ENCODE measurements around the gene TOB1. TPM values are rescaled to one million over a fixed set of nuclear protein-coding genes. Genes with fewer than 3 reads are reported as not detected.
"Not testable (repeated sequence)": the region's sequence is repeated elsewhere in the genome, so short reads cannot be mapped to it uniquely, and the experiment has no call there.

TOB1 gene
- polyA plus RNA-seq, 1 donor (not counting 4 experiments of a cell fraction or from before 2014, with no cell fraction given) = 64.4 TPM

DNA sequence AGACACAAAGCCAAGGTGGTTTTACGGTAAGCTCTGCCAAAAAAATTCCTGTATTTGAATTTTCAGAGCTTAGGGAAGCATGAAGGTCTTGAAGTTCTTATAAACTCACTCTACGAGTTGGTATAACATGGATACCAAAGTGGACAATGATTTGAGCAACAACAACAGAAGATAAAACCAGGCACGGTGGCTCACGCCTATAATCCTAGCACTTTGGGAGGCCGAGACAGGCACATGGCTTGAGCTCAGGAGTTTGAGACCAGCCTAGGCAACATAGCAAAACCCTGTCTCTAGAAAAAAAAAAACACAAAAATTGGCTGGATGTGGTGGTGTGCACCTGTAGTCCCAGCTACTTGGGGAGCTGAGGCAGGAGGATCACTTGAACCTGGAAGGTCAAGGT, 12.9 kb upstream of the TOB1 start:
- no peak for FAIRE-seq
- no peaks in the 10 kb centered on the region for H3K27me3 ChIP-seq (ENCODE audit: control insufficient read depth, extremely low read depth, insufficient read depth, low read length)
- dilution Hi-C loops (cut with MboI; ENCODE audit: extremely low pct_ligation_motif_present, low sequenced_read_pairs) = no loop called here
- no peak for TF ChIP-seq EZH2 (IDR thresholded peaks at IDR 0.05; ENCODE audit: low read length)
- TF ChIP-seq, protein P1, sequence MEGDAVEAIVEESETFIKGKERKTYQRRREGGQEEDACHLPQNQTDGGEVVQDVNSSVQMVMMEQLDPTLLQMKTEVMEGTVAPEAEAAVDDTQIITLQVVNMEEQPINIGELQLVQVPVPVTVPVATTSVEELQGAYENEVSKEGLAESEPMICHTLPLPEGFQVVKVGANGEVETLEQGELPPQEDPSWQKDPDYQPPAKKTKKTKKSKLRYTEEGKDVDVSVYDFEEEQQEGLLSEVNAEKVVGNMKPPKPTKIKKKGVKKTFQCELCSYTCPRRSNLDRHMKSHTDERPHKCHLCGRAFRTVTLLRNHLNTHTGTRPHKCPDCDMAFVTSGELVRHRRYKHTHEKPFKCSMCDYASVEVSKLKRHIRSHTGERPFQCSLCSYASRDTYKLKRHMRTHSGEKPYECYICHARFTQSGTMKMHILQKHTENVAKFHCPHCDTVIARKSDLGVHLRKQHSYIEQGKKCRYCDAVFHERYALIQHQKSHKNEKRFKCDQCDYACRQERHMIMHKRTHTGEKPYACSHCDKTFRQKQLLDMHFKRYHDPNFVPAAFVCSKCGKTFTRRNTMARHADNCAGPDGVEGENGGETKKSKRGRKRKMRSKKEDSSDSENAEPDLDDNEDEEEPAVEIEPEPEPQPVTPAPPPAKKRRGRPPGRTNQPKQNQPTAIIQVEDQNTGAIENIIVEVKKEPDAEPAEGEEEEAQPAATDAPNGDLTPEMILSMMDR (optimal IDR thresholded peaks at IDR 0.05 in 1 of 3, IDR thresholded peaks at IDR 0.05 in 1 of 3, conservative IDR thresholded peaks at IDR 0.05 in 1 of 3; ENCODE audit: extremely low read depth in 1 of 3, insufficient read depth in 2 of 3, low read length in 3 of 3) = no peak
- no peak overlapping the region for H3K27ac ChIP-seq (ENCODE audit: control insufficient read depth, insufficient read depth, low read length)
- H4K20me1 ChIP-seq (ENCODE audit: control insufficient read depth, extremely low read depth, insufficient read depth, low read length) = no peaks in the 10 kb centered on the region
- H3K4me2 ChIP-seq (ENCODE audit: control insufficient read depth, extremely low read depth, insufficient read depth, low read depth, low read length) = no peak overlapping the region
- DNase-seq (ENCODE audit: low read depth, low spot score) = no peak
- no peaks in the 10 kb centered on the region for H3K9me3 ChIP-seq (ENCODE audit: control insufficient read depth, low read depth, low read length)
- no peaks in the 10 kb centered on the region for H3K9me1 ChIP-seq (ENCODE audit: control insufficient read depth, extremely low read depth, insufficient read depth, low read length)
- no peak overlapping the region for H3K4me3 ChIP-seq (ENCODE audit: control insufficient read depth in 2 of 3, extremely low read depth in 1 of 3, insufficient read depth in 2 of 3, low read depth in 1 of 3, low read length in 3 of 3)
- no peaks in the 10 kb centered on the region for H3K79me2 ChIP-seq (ENCODE audit: control insufficient read depth, insufficient read depth, low read length)
- no peak overlapping the region for H2AFZ ChIP-seq (ENCODE audit: control insufficient read depth, low read length)
- no peak overlapping the region for H3K9ac ChIP-seq (ENCODE audit: control insufficient read depth, extremely low read depth, insufficient read depth, low read length)
- H3K36me3 ChIP-seq (ENCODE audit: control insufficient read depth in 2 of 2, extremely low read depth in 1 of 2, insufficient read depth in 2 of 2, low read length in 2 of 2) = no peaks in the 10 kb centered on the region
- H3K4me1 ChIP-seq (ENCODE audit: control insufficient read depth, extremely low read depth, insufficient read depth, low read length) = peaks cover 17% of the 10 kb centered on the region

DNA sequence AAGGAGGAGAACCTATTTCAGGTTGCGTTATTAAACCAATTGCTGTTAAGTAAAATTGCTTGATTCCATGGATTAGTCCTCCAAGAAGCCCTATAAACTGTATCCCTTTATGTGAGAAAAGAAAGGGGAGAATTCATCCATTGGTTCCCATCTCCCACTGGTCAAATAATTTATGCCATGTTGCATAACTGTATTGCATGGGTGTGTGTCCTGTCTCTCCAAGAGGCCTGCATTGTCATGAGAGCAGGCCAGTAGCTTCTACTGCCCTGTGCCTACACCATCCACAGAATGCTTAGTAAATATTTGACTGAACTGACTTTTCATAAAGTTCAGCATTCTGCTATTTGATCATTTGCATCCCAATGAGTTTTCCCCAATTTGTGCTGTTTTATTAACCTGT, 11.7 kb upstream of the TOB1 start:
- H3K4me1 ChIP-seq (ENCODE audit: control insufficient read depth, extremely low read depth, insufficient read depth, low read length) = peaks cover 12% of the 10 kb centered on the region
- no peak overlapping the region for H3K4me3 ChIP-seq (ENCODE audit: control insufficient read depth in 2 of 3, extremely low read depth in 1 of 3, insufficient read depth in 2 of 3, low read depth in 1 of 3, low read length in 3 of 3)
- H3K79me2 ChIP-seq (ENCODE audit: control insufficient read depth, insufficient read depth, low read length) = no peaks in the 10 kb centered on the region
- no peaks in the 10 kb centered on the region for H3K9me3 ChIP-seq (ENCODE audit: control insufficient read depth, low read depth, low read length)
- FAIRE-seq = no peak
- no peaks in the 10 kb centered on the region for H3K36me3 ChIP-seq (ENCODE audit: control insufficient read depth in 2 of 2, extremely low read depth in 1 of 2, insufficient read depth in 2 of 2, low read length in 2 of 2)
- H2AFZ ChIP-seq (ENCODE audit: control insufficient read depth, low read length) = no peak overlapping the region
- H3K9me1 ChIP-seq (ENCODE audit: control insufficient read depth, extremely low read depth, insufficient read depth, low read length) = no peaks in the 10 kb centered on the region
- dilution Hi-C loops (cut with MboI; ENCODE audit: extremely low pct_ligation_motif_present, low sequenced_read_pairs) = no loop called here
- no peak overlapping the region for H3K4me2 ChIP-seq (ENCODE audit: control insufficient read depth, extremely low read depth, insufficient read depth, low read depth, low read length)
- no peaks in the 10 kb centered on the region for H4K20me1 ChIP-seq (ENCODE audit: control insufficient read depth, extremely low read depth, insufficient read depth, low read length)
- TF ChIP-seq EZH2 (IDR thresholded peaks at IDR 0.05; ENCODE audit: low read length) = no peak
- TF ChIP-seq, protein P1 (optimal IDR thresholded peaks at IDR 0.05 in 1 of 3, IDR thresholded peaks at IDR 0.05 in 1 of 3, conservative IDR thresholded peaks at IDR 0.05 in 1 of 3; ENCODE audit: extremely low read depth in 1 of 3, insufficient read depth in 2 of 3, low read length in 3 of 3) = no peak
- no peak for DNase-seq (ENCODE audit: low read depth, low spot score)
- H3K9ac ChIP-seq (ENCODE audit: control insufficient read depth, extremely low read depth, insufficient read depth, low read length) = no peak overlapping the region
- H3K27ac ChIP-seq (ENCODE audit: control insufficient read depth, insufficient read depth, low read length) = no peak overlapping the region
- H3K27me3 ChIP-seq (ENCODE audit: control insufficient read depth, extremely low read depth, insufficient read depth, low read length) = no peaks in the 10 kb centered on the region

DNA sequence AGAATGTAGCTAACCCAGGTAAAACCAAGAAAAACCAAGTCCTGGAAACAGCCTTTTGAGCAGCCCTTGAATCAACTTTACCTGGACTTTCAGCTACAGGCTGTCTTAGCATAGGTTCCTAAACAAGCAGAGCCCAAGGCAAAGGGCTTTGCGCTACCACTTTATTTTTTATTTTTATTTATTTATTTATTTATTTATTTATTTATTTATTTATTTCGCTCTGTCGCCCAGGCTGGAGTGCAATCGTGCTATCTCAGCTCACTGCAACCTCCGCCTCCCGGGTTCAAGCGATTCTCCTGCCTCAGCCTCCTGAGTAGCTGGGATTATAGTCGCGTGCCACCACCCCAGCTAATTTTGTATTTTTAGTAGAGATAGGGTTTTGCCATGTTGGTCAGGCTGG, 10.9 kb upstream of the TOB1 start:
- H3K4me2 ChIP-seq (ENCODE audit: control insufficient read depth, extremely low read depth, insufficient read depth, low read depth, low read length); H4K20me1 ChIP-seq (ENCODE audit: control insufficient read depth, extremely low read depth, insufficient read depth, low read length); H3K9me1 ChIP-seq (ENCODE audit: control insufficient read depth, extremely low read depth, insufficient read depth, low read length); H3K36me3 ChIP-seq (ENCODE audit: control insufficient read depth in 2 of 2, extremely low read depth in 1 of 2, insufficient read depth in 2 of 2, low read length in 2 of 2); H3K9me3 ChIP-seq (ENCODE audit: control insufficient read depth, low read depth, low read length); H2AFZ ChIP-seq (ENCODE audit: control insufficient read depth, low read length); H3K27ac ChIP-seq (ENCODE audit: control insufficient read depth, insufficient read depth, low read length); H3K4me1 ChIP-seq (ENCODE audit: control insufficient read depth, extremely low read depth, insufficient read depth, low read length); FAIRE-seq; H3K27me3 ChIP-seq (ENCODE audit: control insufficient read depth, extremely low read depth, insufficient read depth, low read length); DNase-seq (ENCODE audit: low read depth, low spot score); H3K9ac ChIP-seq (ENCODE audit: control insufficient read depth, extremely low read depth, insufficient read depth, low read length); H3K4me3 ChIP-seq (ENCODE audit: control insufficient read depth in 2 of 3, extremely low read depth in 1 of 3, insufficient read depth in 2 of 3, low read depth in 1 of 3, low read length in 3 of 3); dilution Hi-C loops (cut with MboI; ENCODE audit: extremely low pct_ligation_motif_present, low sequenced_read_pairs); H3K79me2 ChIP-seq (ENCODE audit: control insufficient read depth, insufficient read depth, low read length): not testable (repeated sequence)
